ENCODE data around the gene ZNF439. TPM values are rescaled to one million over a fixed set of nuclear protein-coding genes. Genes with fewer than 3 reads are reported as not detected.

Gene ZNF439
- total and polyA plus RNA-seq, 2 of the 8 experiments (the other 6 are each of a cell fraction or from before 2014, with no cell fraction given): 0.09 TPM; not detected in 1

- no peak overlapping the region for H4K8ac ChIP-seq (ENCODE audit: extremely low read depth, insufficient read depth, low read length)
- no peak overlapping the region for H2BK12ac ChIP-seq (ENCODE audit: low read depth, low read length)
- ChIA-PET CTCF (ENCODE audit: partially characterized antibody) (interaction anchor here (2.3 kb wide), 1 partner anchor 10 kb away, joined by 15 read pairs; the partner anchor contains the start of gene ZNF491), POLR2A (ENCODE audit: partially characterized antibody) (no interaction called here)
- 70% methylated on average over 2 of the region's 2 CpGs; no CpG with 5 or more reads in 1 of the 2 experiments for WGBS, 2 experiments (ENCODE audit: extremely low coverage in 1 of 2, insufficient coverage in 1 of 2, insufficient read length in 1 of 2, insufficient replicate concordance in 2 of 2, low coverage in 1 of 2, low lambda C conversion rate in 2 of 2, missing lambda C conversion rate in 1 of 2)
- no peak overlapping the region for H3K27ac ChIP-seq (ENCODE audit: low read depth, low read length)
- no peak overlapping the region for H3K4ac ChIP-seq (replicated peaks; ENCODE audit: insufficient read length, low read depth, low read length)
- H2BK15ac ChIP-seq (ENCODE audit: low read length): no peak overlapping the region
- H3K4me1 ChIP-seq (replicated peaks in 1 of 4; ENCODE audit: control insufficient read depth in 3 of 4, insufficient read depth in 4 of 4, low read length in 3 of 4): no peaks in the 10 kb centered on the region
- FAIRE-seq: no peak
- no peaks in the 10 kb centered on the region; a peak in 2 of 7 replicates for H3K27me3 ChIP-seq (replicated peaks in 1 of 4; ENCODE audit: control insufficient read depth in 3 of 4, extremely low read depth in 1 of 4, insufficient read depth in 3 of 4, low read length in 3 of 4)
- H3K56ac ChIP-seq (replicated peaks; ENCODE audit: insufficient read length, low read depth, low read length): no peak overlapping the region
- H4K5ac ChIP-seq (ENCODE audit: insufficient read length, low read depth, low read length): no peak overlapping the region
- peaks cover 36 to 41% of the 10 kb centered on the region in 2 experiments for H3K9me3 ChIP-seq (ENCODE audit: insufficient read depth in 2 of 2, low read depth in 1 of 2, low read length in 1 of 2)
- H2BK20ac ChIP-seq (ENCODE audit: low read length): no peak overlapping the region
- no peaks in the 10 kb centered on the region for H3K79me1 ChIP-seq (ENCODE audit: low read depth, low read length)
- no peaks in the 10 kb centered on the region for H4K20me1 ChIP-seq (replicated peaks in 1 of 2; ENCODE audit: control insufficient read depth in 1 of 2, insufficient read depth in 2 of 2, low read length in 2 of 2)
- H2AK5ac ChIP-seq (ENCODE audit: low read depth, low read length): no peak overlapping the region
- no peaks in the 10 kb centered on the region for H3K79me2 ChIP-seq (ENCODE audit: control insufficient read depth in 1 of 2, insufficient read depth in 2 of 2, low read length in 2 of 2)
- H2BK120ac ChIP-seq (replicated peaks; ENCODE audit: low read depth, low read length): no peak overlapping the region
- no peak overlapping the region for H4K91ac ChIP-seq (replicated peaks; ENCODE audit: insufficient read length, low read length)
- no peak overlapping the region for H3K18ac ChIP-seq (ENCODE audit: extremely low read depth, low read length)
- H3K23ac ChIP-seq (ENCODE audit: insufficient read length): no peak overlapping the region
- no peak overlapping the region for H3K4me3 ChIP-seq (ENCODE audit: extremely low read depth in 1 of 4, insufficient read depth in 2 of 4, low read depth in 3 of 4, low read length in 4 of 4)
- no peak overlapping the region for H2BK5ac ChIP-seq (ENCODE audit: low read depth, low read length)
- H2AFZ ChIP-seq (ENCODE audit: low read length): no peak overlapping the region
- H3K36me3 ChIP-seq (ENCODE audit: control insufficient read depth in 2 of 4, insufficient read depth in 4 of 4, low read length in 3 of 4): 0 out of 8 replicates have a peak, but pooled peaks cover 0 to 2% (median 0%) of the 10 kb centered on the region in 4 experiments
- no peaks in the 10 kb centered on the region for H3K23me2 ChIP-seq (ENCODE audit: low read depth, low read length)
- H3K4me2 ChIP-seq (ENCODE audit: insufficient read depth in 1 of 2, low read depth in 2 of 2, low read length in 2 of 2): no peak overlapping the region
- no peak overlapping the region for H3K14ac ChIP-seq (ENCODE audit: insufficient read length)
- no peak for DNase-seq (ENCODE audit: low read depth in 1 of 2, low spot score in 2 of 2)
- H3K9ac ChIP-seq (replicated peaks in 1 of 4; ENCODE audit: extremely low read depth in 1 of 4, low read depth in 3 of 4, low read length in 3 of 4): no peak overlapping the region
- no peak for TF ChIP-seq CBX8 (IDR thresholded peaks at IDR 0.05; ENCODE audit: borderline replicate concordance, low read depth, low read length)
- no peak for TF ChIP-seq TAF7 (optimal IDR thresholded peaks at IDR 0.05; ENCODE audit: borderline replicate concordance, low read depth, low read length)
- no peak for TF ChIP-seq BRCA1 (IDR thresholded peaks at IDR 0.05; ENCODE audit: low read depth, low read length)
- TF ChIP-seq, protein P1, sequence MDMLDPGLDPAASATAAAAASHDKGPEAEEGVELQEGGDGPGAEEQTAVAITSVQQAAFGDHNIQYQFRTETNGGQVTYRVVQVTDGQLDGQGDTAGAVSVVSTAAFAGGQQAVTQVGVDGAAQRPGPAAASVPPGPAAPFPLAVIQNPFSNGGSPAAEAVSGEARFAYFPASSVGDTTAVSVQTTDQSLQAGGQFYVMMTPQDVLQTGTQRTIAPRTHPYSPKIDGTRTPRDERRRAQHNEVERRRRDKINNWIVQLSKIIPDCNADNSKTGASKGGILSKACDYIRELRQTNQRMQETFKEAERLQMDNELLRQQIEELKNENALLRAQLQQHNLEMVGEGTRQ (IDR thresholded peaks at IDR 0.05; ENCODE audit: low read length): no peak
- no peak for TF ChIP-seq EP300 (IDR thresholded peaks at IDR 0.05; ENCODE audit: borderline replicate concordance in 1 of 2, low read depth in 2 of 2, low read length in 2 of 2)
- no peak for TF ChIP-seq BCL11A (IDR thresholded peaks at IDR 0.05; ENCODE audit: low read depth in 2 of 2, low read length in 2 of 2)
- TF ChIP-seq TAF1 (IDR thresholded peaks at IDR 0.05; ENCODE audit: low read depth, low read length): no peak
- TF ChIP-seq RNF2 (IDR thresholded peaks at IDR 0.05; ENCODE audit: borderline replicate concordance, low read depth, low read length, missing control alignments, poor library complexity, severe bottlenecking): no peak
- TF ChIP-seq ZNF274 (IDR thresholded peaks at IDR 0.05; ENCODE audit: borderline replicate concordance, extremely low read depth, low read length): no peak
- TF ChIP-seq SIX5 (IDR thresholded peaks at IDR 0.05; ENCODE audit: low read depth, low read length): no peak
- TF ChIP-seq, protein P2, sequence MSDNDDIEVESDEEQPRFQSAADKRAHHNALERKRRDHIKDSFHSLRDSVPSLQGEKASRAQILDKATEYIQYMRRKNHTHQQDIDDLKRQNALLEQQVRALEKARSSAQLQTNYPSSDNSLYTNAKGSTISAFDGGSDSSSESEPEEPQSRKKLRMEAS (IDR thresholded peaks at IDR 0.05): no peak
- no peak for TF ChIP-seq JUND (IDR thresholded peaks at IDR 0.05; ENCODE audit: low read length)
- no peak for TF ChIP-seq HDAC6 (IDR thresholded peaks at IDR 0.05; ENCODE audit: low read depth, low read length)
- TF ChIP-seq YY1 (IDR thresholded peaks at IDR 0.05; ENCODE audit: low read depth, low read length): no peak
Observed at GRCh38 chr19:11807099-11807380, 41.5 kb upstream of the ZNF439 start.

Data from H1 (cell line).